Pons (tissue), 1 donor: ENCODE measurements around the gene DENND1B.
"Not testable (repeated sequence)": the region's sequence is repeated elsewhere in the genome, so short reads cannot be mapped to it uniquely, and the experiment has no call there.

Source experiments
- DNase-seq: peaks from one replicate; pipeline ENCODE4 v3.0.0-alpha.2; 2016; ENCODE audit warnings: low spot score

The DENND1B gene

GRCh38 chr1:197622371-197622770 lies 152.9 kb downstream of the DENND1B start:
- DNase-seq: no peak

- no peak for DNase-seq
Observed at GRCh38 chr1:197621761-197622160, 153.5 kb downstream of the DENND1B start.

- no peak for DNase-seq
Observed at GRCh38 chr1:197620714-197621163, 154.5 kb downstream of the DENND1B start.

- DNase-seq: peak; percentile 14
Observed at GRCh38 chr1:197619008-197619640, 156.2 kb downstream of the DENND1B start.

- DNase-seq: no peak
Observed at GRCh38 chr1:197618061-197618460, 157.2 kb downstream of the DENND1B start.

GRCh38 chr1:197615693-197616011 lies 159.6 kb downstream of the DENND1B start:
- no peak for DNase-seq

- DNase-seq: peak; percentile 24
Observed at GRCh38 chr1:197614916-197615692, 160.2 kb downstream of the DENND1B start.

- DNase-seq: no peak
Observed at GRCh38 chr1:197606168-197606845, 169.0 kb downstream of the DENND1B start.

GRCh38 chr1:197604302-197604701 lies 171.0 kb downstream of the DENND1B start:
- DNase-seq: no peak

- no peak for DNase-seq
Observed at GRCh38 chr1:197600751-197601150, 174.5 kb downstream of the DENND1B start.

GRCh38 chr1:197599789-197600188 lies 175.5 kb downstream of the DENND1B start:
- DNase-seq: no peak

- no peak for DNase-seq
Observed at GRCh38 chr1:197598935-197599334, 176.3 kb downstream of the DENND1B start.

GRCh38 chr1:197595304-197595904 lies 179.9 kb downstream of the DENND1B start:
- DNase-seq: no peak

GRCh38 chr1:197590687-197591086 lies 184.6 kb downstream of the DENND1B start:
- no peak for DNase-seq

GRCh38 chr1:197585809-197586208 lies 189.5 kb downstream of the DENND1B start:
- no peak for DNase-seq

GRCh38 chr1:197577580-197577979 lies 197.7 kb downstream of the DENND1B start:
- DNase-seq: no peak

- DNase-seq: not testable (repeated sequence)
Observed at GRCh38 chr1:197575531-197575930, 199.7 kb downstream of the DENND1B start.

- no peak for DNase-seq
Observed at GRCh38 chr1:197572169-197572568, 203.1 kb downstream of the DENND1B start.

GRCh38 chr1:197567442-197567841 lies 207.8 kb downstream of the DENND1B start:
- no peak for DNase-seq

GRCh38 chr1:197561041-197561440 lies 214.2 kb downstream of the DENND1B start:
- no peak for DNase-seq

GRCh38 chr1:197559655-197560054 lies 215.6 kb downstream of the DENND1B start:
- DNase-seq: no peak

GRCh38 chr1:197559244-197559643 lies 216.0 kb downstream of the DENND1B start:
- no peak for DNase-seq

- DNase-seq: no peak
Observed at GRCh38 chr1:197557302-197557701, 218.0 kb downstream of the DENND1B start.
